Activated CD8-positive, alpha-beta memory T cell treated with anti-CD3 and anti-CD28 coated beads, Interleukin-2, amount 50 U/mL, for 1 hour (primary cell): ENCODE results near the gene PDE4B.
"Not testable (repeated sequence)": the region's sequence is repeated elsewhere in the genome, so short reads cannot be mapped to it uniquely, and the experiment has no call there.

ENCODE experiments used
- DNase-seq: peaks from one replicate; pipeline ENCODE4 v3.0.0-alpha.2; 2020; ENCODE audit errors: extremely low read depth

The PDE4B gene

GRCh38 chr1:65814752-65815151 lies 22.1 kb downstream of the PDE4B start:
- DNase-seq, result no peak

GRCh38 chr1:65817891-65818290 lies 25.2 kb downstream of the PDE4B start:
- DNase-seq, result no peak

GRCh38 chr1:65818966-65819365 lies 26.3 kb downstream of the PDE4B start:
- no peak for DNase-seq

- no peak for DNase-seq
Measured at GRCh38 chr1:65820983-65821382, 28.3 kb downstream of the PDE4B start.

GRCh38 chr1:65821386-65821785 lies 28.7 kb downstream of the PDE4B start:
- DNase-seq, result no peak

- DNase-seq, result no peak
Measured at GRCh38 chr1:65824103-65824502, 31.4 kb downstream of the PDE4B start.

- DNase-seq, result no peak
Measured at GRCh38 chr1:65825741-65826140, 33.0 kb downstream of the PDE4B start.

GRCh38 chr1:65826782-65827181 lies 34.1 kb downstream of the PDE4B start:
- DNase-seq, result no peak

GRCh38 chr1:65827346-65827745 lies 34.7 kb downstream of the PDE4B start:
- DNase-seq, result no peak

GRCh38 chr1:65830306-65830705 lies 37.6 kb downstream of the PDE4B start:
- no peak for DNase-seq

- no peak for DNase-seq
Measured at GRCh38 chr1:65832296-65832695, 39.6 kb downstream of the PDE4B start.

GRCh38 chr1:65836686-65837085 lies 44.0 kb downstream of the PDE4B start:
- DNase-seq, result no peak

GRCh38 chr1:65840683-65841082 lies 48.0 kb downstream of the PDE4B start:
- DNase-seq, result no peak

- no peak for DNase-seq
Measured at GRCh38 chr1:65844296-65844695, 51.6 kb downstream of the PDE4B start.

- DNase-seq, result no peak
Measured at GRCh38 chr1:65844821-65845534, 52.3 kb downstream of the PDE4B start.

- DNase-seq, result no peak
Measured at GRCh38 chr1:65845535-65846060, 52.9 kb downstream of the PDE4B start.

GRCh38 chr1:65846866-65847265 lies 54.2 kb downstream of the PDE4B start:
- no peak for DNase-seq

- no peak for DNase-seq
Measured at GRCh38 chr1:65850281-65850680, 57.6 kb downstream of the PDE4B start.

GRCh38 chr1:65856591-65856990 lies 63.9 kb downstream of the PDE4B start:
- DNase-seq, result not testable (repeated sequence)

- DNase-seq, result no peak
Measured at GRCh38 chr1:65866439-65866838, 73.7 kb downstream of the PDE4B start.

- DNase-seq, result no peak
Measured at GRCh38 chr1:65872301-65872700, 79.6 kb downstream of the PDE4B start.

GRCh38 chr1:65878342-65878741 lies 85.6 kb downstream of the PDE4B start:
- DNase-seq, result not testable (repeated sequence)

- DNase-seq, result no peak
Measured at GRCh38 chr1:65880611-65881010, 87.9 kb downstream of the PDE4B start.

- no peak for DNase-seq
Measured at GRCh38 chr1:65881067-65881594, 88.4 kb downstream of the PDE4B start.
